Effector memory CD4-positive, alpha-beta T cell (primary cell): ENCODE measurements around the gene PSME3IP1.
A peak's percentile ranks its signal among the peaks of the same experiment; 100 is the strongest.

Source experiments
- DNase-seq, 3 donors: peaks; one replicate each; pipeline ENCODE4 v3.0.0-alpha.2; 2020
- H3K27ac ChIP-seq: 2 replicates; pipeline ENCODE4 v1.7.0; 2013; ENCODE audit warnings: mild to moderate bottlenecking, low read length, moderate library complexity; ENCODE audit not compliant: insufficient read depth, poor library complexity, severe bottlenecking
- H3K27me3 ChIP-seq: replicated peaks from 2 replicates; pipeline ENCODE4 v1.7.0; 2013; ENCODE audit warnings: mild to moderate bottlenecking, low read length; ENCODE audit not compliant: insufficient read depth, control insufficient read depth, poor library complexity, severe bottlenecking
- H3K36me3 ChIP-seq: 2 replicates; pipeline ENCODE4 v1.7.0; 2013; ENCODE audit warnings: mild to moderate bottlenecking, low read length, moderate library complexity; ENCODE audit not compliant: control insufficient read depth, insufficient read depth
- H3K4me1 ChIP-seq: 2 replicates; pipeline ENCODE4 v1.7.0; 2013; ENCODE audit warnings: low read length, mild to moderate bottlenecking; ENCODE audit not compliant: control insufficient read depth, insufficient read depth, poor library complexity, severe bottlenecking
- H3K4me3 ChIP-seq: 2 replicates; pipeline ENCODE4 v1.7.0; 2013; ENCODE audit warnings: low read length, low read depth, mild to moderate bottlenecking; ENCODE audit not compliant: insufficient read depth, poor library complexity, severe bottlenecking
- H3K9me3 ChIP-seq: 2 replicates; pipeline ENCODE4 v1.7.0; 2013; ENCODE audit warnings: mild to moderate bottlenecking, low read length, moderate library complexity; ENCODE audit not compliant: control insufficient read depth
- total RNA-seq, 3 donors: gene quantifications; one replicate each; lab custom pipeline; 2026; lab: John Stamatoyannopoulos, UW

The PSME3IP1 gene
- 69.5 to 86.5 (median 79.7) reads per million in 3 donors for total RNA-seq

GRCh38 chr16:57185945-57186871 is at the start of gene PSME3IP1, which contains the start of gene RSPRY1:
TSS of gene PSME3IP1 (minus strand) at chr16:57186039. CDS start at chr16:57173854, 12,185 bp downstream.
TSS of gene RSPRY1 (plus strand) at chr16:57186329. CDS start at chr16:57204659, 18,330 bp downstream.
- peak; percentile 98 to 99 (median 99) for DNase-seq
- Histone ChIP-seq H3K36me3 (no peaks in the 10 kb centered on the region), H3K27me3 (no peaks in the 10 kb centered on the region), H3K4me1 (peaks cover 9% of the 10 kb centered on the region), H3K4me3 (peak within 1 kb of the TSS; percentile 99), H3K9me3 (no peaks in the 10 kb centered on the region), H3K27ac (peak within 1 kb of the TSS; percentile 94)

GRCh38 chr16:57235128-57236021 is 49.5 kb upstream of the PSME3IP1 start:
- Histone ChIP-seq H3K9me3 (no peaks in the 10 kb centered on the region), H3K27ac (no peak overlapping the region), H3K36me3 (peaks cover 69% of the 10 kb centered on the region), H3K4me3 (no peak overlapping the region), H3K4me1 (no peaks in the 10 kb centered on the region), H3K27me3 (no peaks in the 10 kb centered on the region)
- no peak for DNase-seq

GRCh38 chr16:57234707-57235092 is 48.9 kb upstream of the PSME3IP1 start:
- Histone ChIP-seq H3K4me3 (no peak overlapping the region), H3K27me3 (no peaks in the 10 kb centered on the region), H3K27ac (no peak overlapping the region), H3K36me3 (peaks cover 73% of the 10 kb centered on the region), H3K4me1 (no peaks in the 10 kb centered on the region), H3K9me3 (no peaks in the 10 kb centered on the region)
- DNase-seq = no peak

GRCh38 chr16:57233944-57234706 is 48.3 kb upstream of the PSME3IP1 start:
- H3K9me3 ChIP-seq = no peaks in the 10 kb centered on the region
- no peak overlapping the region for H3K27ac ChIP-seq
- no peak overlapping the region for H3K4me3 ChIP-seq
- no peaks in the 10 kb centered on the region for H3K4me1 ChIP-seq
- peaks cover 71% of the 10 kb centered on the region for H3K36me3 ChIP-seq
- no peaks in the 10 kb centered on the region for H3K27me3 ChIP-seq
- no peak for DNase-seq

GRCh38 chr16:57231821-57232350 is 46.0 kb upstream of the PSME3IP1 start:
- Histone ChIP-seq H3K27ac (no peak overlapping the region), H3K4me1 (no peaks in the 10 kb centered on the region), H3K9me3 (no peaks in the 10 kb centered on the region), H3K36me3 (peaks cover 83% of the 10 kb centered on the region), H3K4me3 (no peak overlapping the region), H3K27me3 (no peaks in the 10 kb centered on the region)
- no peak for DNase-seq

GRCh38 chr16:57229079-57229478 is 43.2 kb upstream of the PSME3IP1 start:
- Histone ChIP-seq H3K4me3 (no peak overlapping the region), H3K36me3 (peaks cover 71% of the 10 kb centered on the region), H3K27me3 (no peaks in the 10 kb centered on the region), H3K4me1 (no peaks in the 10 kb centered on the region), H3K27ac (no peak overlapping the region), H3K9me3 (no peaks in the 10 kb centered on the region)
- no peak for DNase-seq

GRCh38 chr16:57226701-57227621 is 41.1 kb upstream of the PSME3IP1 start:
- peaks cover 70% of the 10 kb centered on the region for H3K36me3 ChIP-seq
- H3K4me1 ChIP-seq = no peaks in the 10 kb centered on the region
- H3K27me3 ChIP-seq = no peaks in the 10 kb centered on the region
- H3K4me3 ChIP-seq = no peak overlapping the region
- no peaks in the 10 kb centered on the region for H3K9me3 ChIP-seq
- no peak overlapping the region for H3K27ac ChIP-seq
- no peak for DNase-seq

GRCh38 chr16:57225978-57226377 is 40.1 kb upstream of the PSME3IP1 start:
- no peaks in the 10 kb centered on the region for H3K4me1 ChIP-seq
- peaks cover 72% of the 10 kb centered on the region for H3K36me3 ChIP-seq
- no peak overlapping the region for H3K4me3 ChIP-seq

More at GRCh38 chr16:57225978-57226377, 40.1 kb upstream of the PSME3IP1 start:
- Histone ChIP-seq H3K27ac (no peak overlapping the region), H3K27me3 (no peaks in the 10 kb centered on the region), H3K9me3 (no peaks in the 10 kb centered on the region)
- DNase-seq = no peak
